IMR-90 (cell line): ENCODE data around the gene PTEN. TPM values are rescaled to one million over a fixed set of nuclear protein-coding genes. Genes with fewer than 3 reads are reported as not detected.
A peak's percentile ranks its signal among the peaks of the same experiment; 100 is the strongest.

Experiments
- ATAC-seq: fragments of 200-7000 bp; cut with Tn5 transposase; 2 replicates; pipeline ENCODE4 v1.9.1; 2020; ENCODE audit warnings: low read depth, mild to moderate bottlenecking, moderate library complexity
- BruUV-seq: library from RNA; stranded (reverse); fragments of 400-500 nt; replicated peaks from 2 replicates; lab custom pipeline; 2021; lab: Mats Ljungman, UMichigan
- CTCF ChIA-PET: fragments of 300-600 bp; formaldehyde crosslinking; extraction: SDS; loops from one replicate; lab custom pipeline; 2021; ENCODE audit warnings: antibody characterized with exemption; lab: Yijun Ruan, JAX
- POLR2A ChIA-PET: fragments of 300-600 bp; sonication (Branson Sonifier 250); formaldehyde crosslinking; loops from one replicate; lab custom pipeline; 2022; ENCODE audit warnings: antibody characterized with exemption; ENCODE audit not compliant: unreplicated experiment; lab: Charles Lee
- DNase-seq: peaks from one replicate; pipeline ENCODE4 v3.0.0; 2013
- H2AFZ ChIP-seq: replicated peaks from 2 replicates; pipeline ENCODE3; 2013; ENCODE audit warnings: low read length, mild to moderate bottlenecking; ENCODE audit not compliant: poor library complexity
- H2AK5ac ChIP-seq: 2 replicates; pipeline ENCODE4 v1.6.1; 2013; ENCODE audit warnings: low read depth, low read length, inconsistent platforms
- H2AK9ac ChIP-seq: replicated peaks from 2 replicates; pipeline ENCODE3; 2013; ENCODE audit warnings: mild to moderate bottlenecking, low read depth, low read length, moderate library complexity; ENCODE audit not compliant: poor library complexity
- H2BK120ac ChIP-seq: 2 replicates; pipeline ENCODE4 v1.6.1; 2013; ENCODE audit warnings: low read depth, low read length, inconsistent platforms
- H2BK15ac ChIP-seq: 3 replicates; pipeline ENCODE4 v1.6.1; 2013; ENCODE audit warnings: low read depth, low read length, inconsistent platforms
- H2BK20ac ChIP-seq: 2 replicates; pipeline ENCODE4 v1.6.1; 2013; ENCODE audit warnings: low read depth, mild to moderate bottlenecking, inconsistent platforms, low read length, moderate library complexity
- H2BK5ac ChIP-seq: 2 replicates; pipeline ENCODE4 v1.6.1; 2013; ENCODE audit warnings: mild to moderate bottlenecking, low read depth, low read length, inconsistent platforms; ENCODE audit not compliant: poor library complexity, severe bottlenecking
- H3K14ac ChIP-seq: replicated peaks from 2 replicates; pipeline ENCODE4 v1.6.1; 2013; ENCODE audit warnings: low read depth, low read length, inconsistent platforms
- H3K18ac ChIP-seq: 2 replicates; pipeline ENCODE4 v1.6.1; 2013; ENCODE audit warnings: low read depth, low read length, control low read depth
- H3K23ac ChIP-seq: 2 replicates; pipeline ENCODE4 v1.6.1; 2013; ENCODE audit warnings: low read depth, low read length, inconsistent platforms
- H3K27ac ChIP-seq: 2 replicates; pipeline ENCODE4 v1.5.1; 2013; ENCODE audit warnings: mild to moderate bottlenecking, control low read depth, low read length; ENCODE audit not compliant: insufficient read depth
- H3K27me3 ChIP-seq: 2 replicates; pipeline ENCODE4 v1.6.1; 2013; ENCODE audit warnings: low read length; ENCODE audit not compliant: control insufficient read depth, insufficient read depth
- H3K36me3 ChIP-seq: 2 replicates; pipeline ENCODE4 v1.6.1; 2013; ENCODE audit warnings: low read length, mixed read lengths; ENCODE audit not compliant: control insufficient read depth, insufficient read depth
- H3K4ac ChIP-seq: 2 replicates; pipeline ENCODE4 v1.6.1; 2013; ENCODE audit warnings: low read depth, low read length, inconsistent platforms
- H3K4me1 ChIP-seq: 2 replicates; pipeline ENCODE4 v1.6.1; 2013; ENCODE audit warnings: low read length, mixed read lengths; ENCODE audit not compliant: control insufficient read depth, insufficient read depth
- H3K4me2 ChIP-seq: 2 replicates; pipeline ENCODE4 v1.6.1; 2013; ENCODE audit warnings: low read depth, mild to moderate bottlenecking, control low read depth, low read length, moderate library complexity
- H3K4me3 ChIP-seq: 2 replicates; pipeline ENCODE4 v1.5.1; 2013; ENCODE audit warnings: low read depth, mild to moderate bottlenecking, control low read depth, low read length, moderate library complexity; ENCODE audit not compliant: insufficient read depth
- H3K56ac ChIP-seq: 2 replicates; pipeline ENCODE4 v1.6.1; 2013; ENCODE audit warnings: low read length, inconsistent platforms; ENCODE audit not compliant: insufficient read depth; ENCODE audit errors: extremely low read depth
- H3K79me1 ChIP-seq, 2 experiments: 2 replicates each; pipeline ENCODE4 v1.6.1; 2013; ENCODE audit warnings: low read length in 2 of 2, inconsistent platforms in 1 of 2, low read depth in 1 of 2
- H3K9ac ChIP-seq: 2 replicates; pipeline ENCODE4 v1.6.1; 2013; ENCODE audit warnings: low read depth, low read length, control low read depth
- H3K9me1 ChIP-seq: 2 replicates; pipeline ENCODE4 v1.6.1; 2013; ENCODE audit warnings: low read length, inconsistent platforms; ENCODE audit not compliant: insufficient read depth
- H3K9me3 ChIP-seq: 2 replicates; pipeline ENCODE4 v1.6.1; 2013; ENCODE audit warnings: low read length; ENCODE audit not compliant: control insufficient read depth, insufficient read depth
- H4K20me1 ChIP-seq: 2 replicates; pipeline ENCODE4 v1.6.1; 2013; ENCODE audit warnings: low read length, inconsistent platforms; ENCODE audit not compliant: insufficient read depth
- H4K5ac ChIP-seq: 2 replicates; pipeline ENCODE4 v1.6.1; 2013; ENCODE audit warnings: mild to moderate bottlenecking, low read depth, low read length, control low read depth
- H4K8ac ChIP-seq, 2 experiments: 2 replicates each; pipeline ENCODE4 v1.6.1; 2013; ENCODE audit warnings: low read depth in 2 of 2, low read length in 2 of 2, control low read depth in 1 of 2, inconsistent platforms in 1 of 2
- H4K91ac ChIP-seq: 2 replicates; pipeline ENCODE4 v1.6.1; 2013; ENCODE audit warnings: low read depth, low read length, inconsistent platforms; ENCODE audit not compliant: insufficient read depth
- BHLHE40 ChIP-seq: fragments of 150-350 bp; IDR thresholded peaks from 2 replicates; pipeline ENCODE4 v1.6.1; 2016; ENCODE audit warnings: mild to moderate bottlenecking, low read depth, low read length
- CEBPB ChIP-seq: IDR thresholded peaks from 2 replicates; pipeline ENCODE4 v1.6.1; 2012; ENCODE audit warnings: low read depth, low read length, improper control_type of control experiment
- CHD1 ChIP-seq: IDR thresholded peaks from 2 replicates; pipeline ENCODE4 v1.6.1; 2012; ENCODE audit warnings: low read depth, low read length, improper control_type of control experiment
- ELK1 ChIP-seq: fragments of 150-350 bp; IDR thresholded peaks from 2 replicates; pipeline ENCODE4 v1.6.1; 2016; ENCODE audit warnings: low read depth, mild to moderate bottlenecking, low read length, moderate library complexity, borderline replicate concordance
- FOS ChIP-seq: fragments of 150-350 bp; IDR thresholded peaks from 2 replicates; pipeline ENCODE4 v1.6.1; 2016; ENCODE audit warnings: low read depth, low read length
- MAFK ChIP-seq: IDR thresholded peaks from 2 replicates; pipeline ENCODE4 v1.6.1; 2012; ENCODE audit warnings: low read depth, low read length, improper control_type of control experiment
- MAZ ChIP-seq: IDR thresholded peaks from 2 replicates; pipeline ENCODE4 v1.6.1; 2012; ENCODE audit warnings: low read depth, mild to moderate bottlenecking, low read length, improper control_type of control experiment, moderate library complexity, borderline replicate concordance
- NFE2L2 ChIP-seq: fragments of 150-350 bp; IDR thresholded peaks from 2 replicates; pipeline ENCODE4 v1.6.1; 2016; ENCODE audit warnings: low read depth, mild to moderate bottlenecking, low read length
- POLR2A ChIP-seq: IDR thresholded peaks from 2 replicates; pipeline ENCODE4 v1.6.1; 2012; ENCODE audit warnings: mild to moderate bottlenecking, low read depth, low read length
- RFX5 ChIP-seq: IDR thresholded peaks from 2 replicates; pipeline ENCODE4 v1.8.0; 2012; ENCODE audit warnings: low read depth, mild to moderate bottlenecking, low read length, moderate library complexity
- SMC3 ChIP-seq: fragments of 150-350 bp; IDR thresholded peaks from 2 replicates; pipeline ENCODE4 v1.6.1; 2016; ENCODE audit warnings: low read depth, mild to moderate bottlenecking, antibody characterized with exemption, low read length, moderate library complexity
- USF2 ChIP-seq: fragments of 150-350 bp; IDR thresholded peaks from 2 replicates; pipeline ENCODE4 v1.6.1; 2017; ENCODE audit warnings: mild to moderate bottlenecking, antibody characterized with exemption, low read length, low read depth
- WGBS, 2 experiments: methylation state at CpG; one replicate each; pipeline versions ENCODE4 v1.1.5 to v1.1.7; 2013; ENCODE audit warnings: missing lambda C conversion rate in 2 of 2; ENCODE audit not compliant: insufficient read length in 1 of 2; ENCODE audit errors: extremely low coverage in 2 of 2; 5-methylcytosine and 5-hydroxymethylcytosine counted together
- dilution Hi-C: fragments of 300-500 bp; cut with HindIII; formaldehyde crosslinking; loops from one replicate; pipeline ENCODE4 v1.14.3; 2018; ENCODE audit warnings: low sequenced_read_pairs; ENCODE audit not compliant: unreplicated experiment
- in situ Hi-C: fragments of 300-500 bp; cut with MboI; formaldehyde crosslinking; loops from 3 replicates; pipeline ENCODE4 v1.14.3; 2019; ENCODE audit warnings: low sequenced_read_pairs, inconsistent platforms, mixed read lengths
- intact Hi-C: fragments of 100-400 bp; cut with micrococcal nuclease; formaldehyde crosslinking; loops from 2 replicates; pipeline ENCODE4 v1.10.0; 2022
- polyA plus RNA-seq, 3 experiments: library from polyadenylated mRNA; depleted of rRNA; stranded (reverse); fragments of >200 nt; gene quantifications; 2 replicates each; pipeline ENCODE4 v1.2.3, GENCODE V29; 2012; ENCODE audit warnings: low replicate concordance in 1 of 3
- total RNA-seq: library from RNA; depleted of rRNA; stranded (reverse); fragments of >200 nt; gene quantifications from 2 replicates; pipeline ENCODE4 v1.2.3, GENCODE V29; 2012

Gene PTEN
- total and polyA plus RNA-seq, 2 of the 4 experiments (the other 2 are of a cell fraction): 12.0 to 38.9 TPM

- H2BK120ac ChIP-seq: peak overlapping the region; percentile 72
- peak overlapping the region; percentile 56; the same call in 1 of the 2 replicates for H3K4ac ChIP-seq
- H3K4me3 ChIP-seq: no peak overlapping the region
- H3K9me1 ChIP-seq: peaks cover 14% of the 10 kb centered on the region
- BruUV-seq: no TSS peak
- no peaks in the 10 kb centered on the region for H4K20me1 ChIP-seq
- no peak overlapping the region for H2AK5ac ChIP-seq
- WGBS, 2 experiments: no CpG with 5 or more reads among the region's 7 CpGs
- H2AFZ ChIP-seq: no peak overlapping the region
- H3K9ac ChIP-seq: no peak overlapping the region
- H3K4me1 ChIP-seq: peaks cover 7% of the 10 kb centered on the region; the same call in 1 of the 2 replicates
- H4K8ac ChIP-seq: peak overlapping the region in 1 of 2 experiments; percentile 39; a peak in 2 of 4 replicates
- no peak overlapping the region; the same call in 1 of the 2 replicates for H4K5ac ChIP-seq
- peak overlapping the region; percentile 8 for H2BK20ac ChIP-seq
- H2BK15ac ChIP-seq: peak overlapping the region; percentile 46; the same call in 2 of the 3 replicates
- no peaks in the 10 kb centered on the region for H3K27me3 ChIP-seq
- H3K36me3 ChIP-seq: no peaks in the 10 kb centered on the region
- no peak overlapping the region; the same call in 1 of the 2 replicates for H3K18ac ChIP-seq
- intact Hi-C loops (no loop called here), in situ Hi-C loops (no loop called here), dilution Hi-C loops (no loop called here)
- no peak overlapping the region for H3K23ac ChIP-seq
- H3K56ac ChIP-seq: no peak overlapping the region
- ChIA-PET CTCF (interaction anchor here (1.5 kb wide), 1 partner anchor 541 kb away, joined by 4 read pairs; no protein-coding TSS in a partner anchor), POLR2A (no interaction called here)
- peak overlapping the region; percentile 78 for H3K14ac ChIP-seq
- no peak overlapping the region for H4K91ac ChIP-seq
- DNase-seq (peak; percentile 97), ATAC-seq (peak; percentile 53)
- H3K9me3 ChIP-seq: no peaks in the 10 kb centered on the region
- no peak overlapping the region for H2AK9ac ChIP-seq
- peak overlapping the region; percentile 21; the same call in 1 of the 2 replicates for H3K4me2 ChIP-seq
- H3K27ac ChIP-seq: no peak overlapping the region
- peak overlapping the region; percentile 99 for H2BK5ac ChIP-seq
- H3K79me1 ChIP-seq: peaks cover 0 to 10% of the 10 kb centered on the region in 2 experiments; a peak in 2 of 4 replicates
- TF ChIP-seq BHLHE40 (peak; percentile 56; the same call in 1 of the 2 replicates), MAZ (no peak), FOS (peak; percentile 75), CEBPB (peak; percentile 59), RFX5 (no peak), MAFK (peak; percentile 33; the same call in 1 of the 2 replicates), ELK1 (no peak), USF2 (no peak), POLR2A (no peak), CHD1 (no peak), NFE2L2 (no peak), SMC3 (no peak)
Observed at GRCh38 chr10:87846023-87846422, 17.4 kb upstream of the PTEN start.
